ACC112 (cell line): ENCODE measurements around the gene SLC4A2.
"Not testable (repeated sequence)": the region's sequence is repeated elsewhere in the genome, so short reads cannot be mapped to it uniquely, and the experiment has no call there.

Experiments
- H2AFZ ChIP-seq: fragments of 200-600 bp; sonication (generic); one replicate; pipeline ENCODE4 v1.6.0; 2017; ENCODE audit warnings: antibody characterized with exemption, low read length; ENCODE audit not compliant: unreplicated experiment
- H3K27ac ChIP-seq: fragments of 200-600 bp; sonication (generic); 2 replicates; pipeline ENCODE4 v1.5.1; 2014; ENCODE audit warnings: low read depth, mild to moderate bottlenecking, antibody characterized with exemption, low read length, moderate library complexity
- H3K27me3 ChIP-seq: fragments of 200-600 bp; sonication (generic); 2 replicates; pipeline ENCODE4 v1.6.1; 2014; ENCODE audit warnings: mild to moderate bottlenecking, antibody characterized with exemption, low read length, moderate library complexity, mixed read lengths; ENCODE audit not compliant: insufficient read depth
- H3K36me3 ChIP-seq: fragments of 200-600 bp; sonication (generic); 2 replicates; pipeline ENCODE4 v1.6.1; 2016; ENCODE audit warnings: mild to moderate bottlenecking, antibody characterized with exemption, low read length, moderate library complexity, mixed read lengths; ENCODE audit not compliant: insufficient read depth
- H3K4me1 ChIP-seq: fragments of 200-600 bp; sonication (generic); one replicate; pipeline ENCODE4 v1.6.1; 2016; ENCODE audit warnings: low read length, mixed read lengths; ENCODE audit not compliant: insufficient read depth, unreplicated experiment, control insufficient read depth
- H3K4me3 ChIP-seq: fragments of 200-600 bp; sonication (generic); 2 replicates; pipeline ENCODE4 v1.5.1; 2014; ENCODE audit warnings: mild to moderate bottlenecking, low read depth, low read length
- H3K79me2 ChIP-seq: fragments of 200-600 bp; sonication (generic); one replicate; pipeline ENCODE4 v1.6.0; 2016; ENCODE audit warnings: low read length; ENCODE audit not compliant: control insufficient read depth, unreplicated experiment, insufficient read depth

Gene SLC4A2

DNA sequence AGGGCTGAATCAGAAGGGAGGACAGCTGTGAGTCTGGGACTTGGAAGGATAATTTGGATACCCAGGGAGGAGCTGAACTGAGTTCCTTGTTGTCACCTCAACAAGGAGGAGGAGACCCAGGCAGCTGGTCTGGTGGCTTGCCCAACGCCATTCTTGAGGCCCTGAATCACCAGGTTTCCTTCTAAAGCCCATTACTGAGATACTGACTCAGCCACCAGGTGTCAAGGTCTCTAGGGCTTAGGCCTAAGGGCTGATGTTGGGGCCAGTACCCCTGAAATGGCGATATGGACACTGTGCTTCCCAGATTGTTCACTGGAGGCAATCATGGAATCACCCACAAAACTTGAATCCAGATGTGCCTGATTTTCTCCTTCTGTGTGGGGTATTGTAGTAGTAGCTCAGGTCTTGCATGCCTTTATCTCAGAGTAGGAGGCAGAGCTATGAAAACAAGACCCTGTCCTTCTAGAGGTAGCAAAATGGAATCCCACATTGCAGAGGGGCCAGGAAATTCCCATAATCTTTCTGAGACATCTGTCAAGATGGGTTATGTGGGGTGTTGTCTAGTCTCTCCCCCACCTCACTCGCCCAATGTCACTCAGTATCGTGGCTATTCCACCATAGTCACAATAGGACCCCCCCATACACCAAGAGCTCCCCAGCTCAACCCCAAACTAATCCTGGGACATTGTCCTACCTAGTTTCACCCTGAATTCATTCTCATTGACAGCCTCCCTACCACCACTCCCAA, 33.3 kb upstream of the SLC4A2 start:
- no peak overlapping the region for H3K4me3 ChIP-seq
- H3K79me2 ChIP-seq, result peaks cover 9% of the 10 kb centered on the region
- no peak overlapping the region for H2AFZ ChIP-seq
- peaks cover 8% of the 10 kb centered on the region for H3K4me1 ChIP-seq
- H3K27ac ChIP-seq, result no peak overlapping the region
- no peaks in the 10 kb centered on the region for H3K27me3 ChIP-seq
- no peaks in the 10 kb centered on the region for H3K36me3 ChIP-seq

DNA sequence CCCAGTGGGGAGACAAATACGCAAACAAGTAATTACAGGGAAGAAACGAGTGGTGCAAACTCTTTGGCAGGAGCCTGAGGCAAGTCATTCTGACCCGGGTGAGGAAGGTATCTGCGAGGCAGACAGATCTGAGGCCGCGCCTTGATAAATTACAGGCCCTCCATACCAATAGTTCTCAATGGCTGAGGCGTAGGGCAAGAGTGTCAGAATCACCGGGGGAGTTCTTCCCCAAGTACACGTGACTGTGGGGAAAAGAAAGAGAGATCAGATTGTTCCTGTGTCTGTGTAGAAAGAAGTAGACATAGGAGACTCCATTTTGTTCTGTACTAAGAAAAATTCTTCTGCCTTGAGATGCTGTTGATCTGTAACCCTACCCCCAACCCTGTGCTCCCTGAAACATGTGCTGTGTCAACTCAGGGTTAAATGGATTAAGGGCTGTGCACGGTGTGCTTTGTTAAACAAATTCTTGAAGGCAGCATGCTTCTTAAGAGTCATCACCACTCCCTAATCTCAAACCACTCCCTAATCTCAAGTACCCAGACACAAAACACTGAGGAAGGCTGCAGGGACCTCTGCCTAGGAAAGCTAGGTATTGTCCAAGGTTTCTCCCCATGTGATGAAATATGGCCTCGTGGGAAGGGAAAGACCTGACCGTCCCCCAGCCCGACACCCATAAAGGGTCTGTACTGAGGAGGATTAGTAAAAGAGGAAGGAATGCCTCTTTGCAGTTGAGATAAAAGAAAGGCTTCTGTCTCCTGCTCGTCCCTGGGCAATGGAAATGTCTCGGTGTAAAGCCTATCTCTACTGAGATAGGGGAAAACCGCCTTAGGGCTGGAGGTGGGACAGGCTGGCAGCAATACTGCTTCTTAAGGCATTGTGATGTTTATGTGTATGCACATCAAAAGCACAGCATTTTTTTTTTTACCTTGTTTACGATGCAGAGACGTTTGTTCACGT, 32.3 kb upstream of the SLC4A2 start:
- H3K27me3 ChIP-seq, H3K36me3 ChIP-seq, H3K79me2 ChIP-seq, H3K4me1 ChIP-seq, H3K27ac ChIP-seq, H3K4me3 ChIP-seq: not testable (repeated sequence)
- peak overlapping the region; percentile 75 for H2AFZ ChIP-seq

DNA sequence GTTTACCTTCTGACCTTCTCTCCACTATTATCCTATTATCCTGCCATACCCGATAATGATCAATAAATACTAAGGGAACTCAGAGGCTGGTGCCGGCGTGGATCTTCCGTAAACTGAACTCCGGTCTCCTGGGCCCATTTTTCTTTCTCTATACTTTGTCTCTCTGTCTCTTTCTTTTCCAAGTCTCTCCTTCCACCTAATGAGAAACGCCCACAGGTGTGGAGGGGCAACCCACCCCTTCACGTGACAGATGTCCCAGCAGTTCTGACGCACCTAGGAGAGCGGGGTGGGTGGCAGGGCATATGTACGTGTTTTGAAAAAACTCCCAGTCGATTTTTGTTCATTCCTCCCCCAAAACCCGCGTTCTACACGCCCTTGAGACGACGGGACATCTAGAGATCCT, 31.7 kb upstream of the SLC4A2 start:
- H2AFZ ChIP-seq, result peak overlapping the region; percentile 75

DNA sequence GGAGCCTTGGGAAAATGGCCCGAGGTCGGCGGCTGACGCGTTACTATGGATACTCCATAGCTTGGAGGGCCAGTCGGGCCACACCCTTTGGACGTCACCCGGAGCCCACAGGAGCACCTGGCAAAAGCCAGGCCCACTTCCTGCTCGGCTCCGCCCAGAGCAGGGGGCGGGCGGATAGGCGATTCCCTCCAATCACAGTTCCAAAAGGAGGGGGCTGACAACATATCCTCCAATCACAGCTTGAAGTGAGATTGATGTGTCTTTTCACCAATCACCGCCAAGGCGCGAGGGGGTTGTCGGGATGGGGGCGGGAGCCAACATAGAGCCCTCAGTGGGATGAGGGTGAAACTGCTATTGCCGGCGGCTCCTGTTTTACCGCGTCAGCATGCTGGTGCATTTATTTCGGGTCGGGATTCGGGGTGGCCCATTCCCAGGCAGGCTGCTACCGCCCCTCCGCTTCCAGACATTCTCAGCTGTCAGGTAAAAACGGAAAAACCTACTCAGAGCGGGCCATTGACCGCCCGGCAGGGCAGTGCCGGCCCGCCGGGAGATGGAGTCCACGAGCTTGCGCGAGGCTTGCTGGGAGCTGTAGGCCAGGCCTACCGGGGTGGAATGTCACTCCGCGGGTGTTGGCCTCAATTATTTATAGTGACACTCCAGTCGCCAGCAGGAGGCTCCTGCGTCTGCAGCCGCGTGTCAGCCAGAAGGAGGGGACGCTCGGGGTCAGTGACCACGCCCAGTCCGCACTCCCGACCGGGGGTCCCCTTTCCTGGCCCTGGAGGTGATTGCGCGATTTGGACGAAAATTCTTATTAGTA, 31.1 kb upstream of the SLC4A2 start, which contains the start of gene ABCB8:
ABCB8 (plus strand) TSS at position 320 of the 817 bp plus-strand sequence; CDS start at position 386, 66 bp downstream.
- peaks cover 9% of the 10 kb centered on the region for H3K79me2 ChIP-seq
- peak within 1 kb of the TSS; percentile 81 for H3K4me3 ChIP-seq
- peak within 1 kb of the TSS; percentile 75 for H2AFZ ChIP-seq
- peak within 1 kb of the TSS; percentile 58 for H3K27ac ChIP-seq
- peaks cover 8% of the 10 kb centered on the region for H3K4me1 ChIP-seq
- H3K27me3 ChIP-seq, result no peaks in the 10 kb centered on the region
- no peaks in the 10 kb centered on the region for H3K36me3 ChIP-seq

More for the DNA sequence above, 31.7 kb upstream of the SLC4A2 start:
- not testable (repeated sequence) for H3K4me1 ChIP-seq, H3K36me3 ChIP-seq, H3K79me2 ChIP-seq, H3K27me3 ChIP-seq
- Histone ChIP-seq H3K4me3 (peak overlapping the region; percentile 81), H3K27ac (peak overlapping the region; percentile 49)

DNA sequence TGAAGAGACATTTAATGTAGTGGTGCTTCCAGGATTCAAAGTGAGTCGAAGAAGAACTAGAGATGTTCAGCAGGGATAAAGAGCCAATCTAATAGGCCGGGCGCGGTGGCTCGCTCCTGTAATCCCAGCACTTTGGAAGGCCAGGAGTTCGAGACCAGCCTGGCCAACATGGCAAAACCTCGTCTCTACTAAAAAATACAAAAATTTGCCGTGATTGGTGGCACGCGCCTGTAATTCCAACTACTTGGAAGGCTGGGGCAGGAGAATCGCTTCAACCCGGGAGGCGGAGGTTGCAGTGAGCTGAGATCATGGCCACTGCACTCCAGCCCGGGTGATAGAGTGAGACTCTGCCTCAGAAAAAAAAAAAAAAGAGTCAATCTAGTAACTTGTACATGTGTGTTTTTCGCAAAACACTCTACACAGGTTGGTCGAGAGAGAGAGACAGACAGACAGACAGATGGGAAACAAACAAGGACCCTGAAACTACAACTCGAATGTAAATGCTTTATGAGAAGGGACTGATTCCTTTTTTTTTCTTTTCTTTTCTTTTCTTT, 30.4 kb upstream of the SLC4A2 start:
- peak overlapping the region; percentile 58 for H3K27ac ChIP-seq
- H3K36me3 ChIP-seq, result no peaks in the 10 kb centered on the region
- H3K79me2 ChIP-seq, result peaks cover 9% of the 10 kb centered on the region
- H3K4me3 ChIP-seq, result peak overlapping the region; percentile 81
- peak overlapping the region; percentile 51 for H2AFZ ChIP-seq
- no peaks in the 10 kb centered on the region for H3K27me3 ChIP-seq
- H3K4me1 ChIP-seq, result peaks cover 8% of the 10 kb centered on the region

DNA sequence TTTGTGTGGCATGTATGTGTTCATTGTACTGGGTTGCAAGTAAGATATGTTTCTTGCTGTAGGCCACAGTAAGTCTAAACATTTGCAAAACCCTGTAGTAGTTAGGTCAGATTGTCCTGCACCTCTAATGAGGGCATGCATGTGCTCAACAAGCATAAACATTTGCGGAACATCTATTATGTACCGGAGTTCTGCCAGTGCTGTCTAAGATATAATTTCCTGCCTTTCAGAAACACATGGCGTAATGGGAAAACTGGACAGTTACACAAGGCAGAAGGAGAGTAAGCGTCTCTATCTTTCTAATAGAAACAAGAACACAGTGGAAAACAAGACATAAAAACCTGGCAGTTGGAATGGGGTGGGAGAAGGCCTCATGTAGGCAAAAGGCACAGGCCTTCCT, 28.4 kb upstream of the SLC4A2 start:
- Histone ChIP-seq H3K79me2 (peaks cover 9% of the 10 kb centered on the region), H3K36me3 (no peaks in the 10 kb centered on the region), H3K27ac (no peak overlapping the region), H3K27me3 (no peaks in the 10 kb centered on the region), H3K4me1 (peaks cover 8% of the 10 kb centered on the region), H2AFZ (no peak overlapping the region), H3K4me3 (no peak overlapping the region)

DNA sequence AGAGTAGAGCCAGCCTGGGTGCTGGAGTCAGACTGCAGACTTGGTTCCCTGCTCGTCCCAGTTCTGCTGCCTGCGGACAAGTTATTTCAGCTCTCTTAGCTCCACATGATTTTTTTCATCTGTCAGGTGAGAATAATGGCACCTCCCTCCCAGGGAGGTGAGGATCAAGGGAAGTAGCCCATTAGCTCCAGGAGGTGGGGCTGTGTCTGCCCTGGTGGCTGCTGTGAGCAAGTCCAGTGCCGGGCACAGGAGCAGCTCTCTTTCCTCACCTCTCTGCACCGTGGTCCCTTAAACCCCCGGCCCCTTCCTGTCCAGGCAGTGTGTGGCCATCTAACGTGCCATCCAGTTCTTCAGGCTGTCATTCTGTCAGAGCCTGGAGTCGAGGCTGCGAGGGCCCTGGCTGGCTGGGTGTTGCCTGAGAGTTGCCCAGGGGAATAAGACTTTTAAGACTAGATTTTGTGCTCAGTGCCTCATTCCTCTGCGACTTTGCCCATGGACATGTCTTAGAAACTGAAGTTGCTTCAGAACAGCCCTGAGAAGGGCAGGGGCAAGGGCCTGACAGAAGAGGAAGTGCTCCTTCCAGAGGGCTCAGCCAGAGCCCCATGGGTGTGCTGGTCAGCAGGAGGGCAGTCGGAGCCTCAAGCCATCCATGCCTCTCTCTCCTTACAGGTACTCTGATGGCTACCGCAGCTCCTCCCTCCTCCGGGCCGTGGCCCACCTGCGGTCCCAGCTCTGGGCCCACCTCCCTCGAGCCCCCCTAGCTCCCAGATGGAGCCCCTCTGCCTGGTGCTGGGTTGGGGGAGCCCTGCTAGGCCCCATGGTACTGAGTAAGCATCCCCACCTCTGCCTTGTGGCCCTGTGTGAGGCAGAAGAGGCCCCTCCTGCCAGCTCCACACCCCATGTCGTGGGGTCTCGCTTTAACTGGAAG, 26.2 kb upstream of the SLC4A2 start:
- peaks cover 4% of the 10 kb centered on the region; the same call in 1 of the 2 replicates for H3K36me3 ChIP-seq
- no peaks in the 10 kb centered on the region for H3K27me3 ChIP-seq
- no peak overlapping the region for H2AFZ ChIP-seq
- H3K4me3 ChIP-seq, result no peak overlapping the region
- peaks cover 9% of the 10 kb centered on the region for H3K79me2 ChIP-seq
- H3K27ac ChIP-seq, result no peak overlapping the region
- H3K4me1 ChIP-seq, result peaks cover 10% of the 10 kb centered on the region

DNA sequence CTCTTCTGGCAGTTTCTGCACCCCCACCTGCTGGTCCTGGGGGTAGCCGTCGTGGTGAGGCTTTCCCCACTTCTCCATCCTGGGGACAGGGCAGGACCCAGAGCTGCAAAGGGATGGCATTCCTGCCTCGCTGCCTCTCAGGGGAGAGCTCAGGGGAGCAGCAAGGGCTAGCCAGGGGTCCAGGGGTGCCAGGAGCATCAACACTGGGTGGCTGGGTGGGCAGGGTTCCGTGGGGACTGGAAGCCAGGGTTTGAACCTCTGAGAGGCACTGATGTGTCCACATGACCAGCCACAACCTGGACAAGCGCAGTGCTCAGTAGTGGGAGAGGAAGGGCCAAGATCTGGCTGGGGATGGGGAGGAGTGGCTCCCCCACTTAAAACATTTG, 25.5 kb upstream of the SLC4A2 start:
- Histone ChIP-seq H3K4me1 (peaks cover 16% of the 10 kb centered on the region), H3K36me3 (peaks cover 4% of the 10 kb centered on the region; the same call in 1 of the 2 replicates)

DNA sequence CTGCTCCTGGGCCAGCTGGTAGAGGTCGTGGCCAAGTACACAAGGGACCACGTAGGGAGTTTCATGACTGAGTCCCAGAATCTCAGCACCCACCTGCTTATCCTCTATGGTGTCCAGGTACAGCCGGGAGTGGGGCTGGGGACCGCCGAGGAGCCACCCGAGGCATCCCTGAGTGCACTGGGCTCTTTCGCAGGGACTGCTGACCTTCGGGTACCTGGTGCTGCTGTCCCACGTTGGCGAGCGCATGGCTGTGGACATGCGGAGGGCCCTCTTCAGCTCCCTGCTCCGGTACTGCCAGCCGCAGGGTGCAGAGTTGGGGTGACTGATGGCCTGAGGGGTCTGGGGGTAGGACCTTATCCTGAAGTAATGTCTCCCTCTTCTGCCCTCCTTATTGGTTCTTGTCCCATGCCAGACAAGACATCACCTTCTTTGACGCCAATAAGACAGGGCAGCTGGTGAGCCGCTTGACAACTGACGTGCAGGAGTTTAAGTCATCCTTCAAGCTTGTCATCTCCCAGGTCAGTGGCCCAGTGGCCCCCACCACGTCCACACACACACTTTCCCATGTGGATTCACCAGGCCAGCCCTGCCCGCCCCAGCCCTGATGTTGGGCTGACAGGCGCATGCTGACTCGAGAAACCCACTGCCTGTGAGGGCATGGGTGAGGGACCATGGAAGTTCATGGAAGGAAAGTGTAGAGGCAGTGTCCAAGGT, 24.9 kb upstream of the SLC4A2 start:
- Histone ChIP-seq H2AFZ (no peak overlapping the region), H3K4me1 (peaks cover 16% of the 10 kb centered on the region), H3K4me3 (no peak overlapping the region), H3K79me2 (peaks cover 4% of the 10 kb centered on the region), H3K27ac (no peak overlapping the region), H3K36me3 (peaks cover 4% of the 10 kb centered on the region; the same call in 1 of the 2 replicates), H3K27me3 (no peaks in the 10 kb centered on the region)

More for the DNA sequence above, 25.5 kb upstream of the SLC4A2 start:
- Histone ChIP-seq H2AFZ (no peak overlapping the region), H3K4me3 (no peak overlapping the region), H3K27me3 (no peaks in the 10 kb centered on the region), H3K27ac (no peak overlapping the region), H3K79me2 (peaks cover 8% of the 10 kb centered on the region)
